NCI-H128 (cell line): Measurements from ENCODE around the gene RAB8B.

ENCODE experiments used
- DNase-seq: peaks from one replicate; lab custom pipeline; 2025; ENCODE audit not compliant: unreplicated experiment; lab: John Stamatoyannopoulos, UW

RAB8B gene

GRCh38 chr15:63188926-63189871, at the start of gene RAB8B:
Gene RAB8B, plus strand, starts transcription at chr15:63189606. Its CDS starts 19 bp downstream, at chr15:63189625.
- peak; percentile 76 for DNase-seq

- DNase-seq = no peak
These were observed 48.5 kb upstream of the RAB8B start for GRCh38 chr15:63140936-63141335.

- no peak for DNase-seq
These were observed 44.0 kb upstream of the RAB8B start for GRCh38 chr15:63145426-63145825.

GRCh38 chr15:63146684-63147083, 42.7 kb upstream of the RAB8B start:
- DNase-seq = no peak

GRCh38 chr15:63151665-63152064, 37.7 kb upstream of the RAB8B start:
- DNase-seq = no peak

- DNase-seq = no peak
These were observed 33.9 kb upstream of the RAB8B start for GRCh38 chr15:63155486-63155885.

- no peak for DNase-seq
These were observed 33.2 kb upstream of the RAB8B start for GRCh38 chr15:63156086-63156710.

GRCh38 chr15:63156755-63157117, 32.7 kb upstream of the RAB8B start:
- no peak for DNase-seq

- peak; percentile 75 for DNase-seq
These were observed 32.1 kb upstream of the RAB8B start, which contains the start of gene RPS27L for GRCh38 chr15:63157118-63157843. Gene RPS27L, minus strand, starts transcription at chr15:63157477. Its CDS starts 72 bp downstream, at chr15:63157405.

GRCh38 chr15:63157891-63158431, 31.4 kb upstream of the RAB8B start:
- DNase-seq = no peak

- DNase-seq = no peak
These were observed 28.8 kb upstream of the RAB8B start for GRCh38 chr15:63160638-63161037.

- no peak for DNase-seq
These were observed 26.2 kb upstream of the RAB8B start for GRCh38 chr15:63163217-63163616.

GRCh38 chr15:63165166-63165859, 24.1 kb upstream of the RAB8B start:
- DNase-seq = no peak

GRCh38 chr15:63166219-63166618, 23.2 kb upstream of the RAB8B start:
- DNase-seq = no peak

GRCh38 chr15:63169788-63170187, 19.6 kb upstream of the RAB8B start:
- DNase-seq = no peak

- DNase-seq = no peak
These were observed 17.0 kb upstream of the RAB8B start for GRCh38 chr15:63172376-63172775.

GRCh38 chr15:63172851-63173451, 16.5 kb upstream of the RAB8B start:
- DNase-seq = no peak

- no peak for DNase-seq
These were observed 13.1 kb upstream of the RAB8B start for GRCh38 chr15:63176302-63176701.

GRCh38 chr15:63178034-63178433, 11.4 kb upstream of the RAB8B start:
- no peak for DNase-seq

- DNase-seq = no peak
These were observed 8.7 kb upstream of the RAB8B start for GRCh38 chr15:63180746-63181145.
